Sigmoid colon (tissue), 4 donors: ENCODE results near the gene NELFB.

Experiments used
- EP300 ChIP-seq, 4 donors: sonication (generic); formaldehyde crosslinking; IDR thresholded peaks; one replicate each; pipeline ENCODE4 v1.6.1; 2017; ENCODE audit warnings: antibody characterized with exemption in 4 of 4
- POLR2A ChIP-seq, 2 donors: fragments of 450-650 bp; IDR thresholded peaks; one replicate each; pipeline ENCODE4 v1.6.1; 2016; ENCODE audit warnings: antibody characterized with exemption in 2 of 2, mild to moderate bottlenecking in 2 of 2, moderate library complexity in 2 of 2
- POLR2AphosphoS5 ChIP-seq, 4 donors: sonication (generic); formaldehyde crosslinking; IDR thresholded peaks; one replicate each; pipeline ENCODE4 v1.6.1; 2017; ENCODE audit warnings: antibody characterized with exemption in 4 of 4
- TF ChIP-seq, protein P1 (sequence below), 4 experiments: fragments of 450-650 bp in 3 of 4; fragments of 200-600 bp in 1 of 4; IDR thresholded peaks; one replicate each; pipeline ENCODE4 v1.5.1; 2016 to 2019; ENCODE audit warnings: antibody characterized with exemption in 4 of 4, mild to moderate bottlenecking in 3 of 4, moderate library complexity in 2 of 4

DNA sequence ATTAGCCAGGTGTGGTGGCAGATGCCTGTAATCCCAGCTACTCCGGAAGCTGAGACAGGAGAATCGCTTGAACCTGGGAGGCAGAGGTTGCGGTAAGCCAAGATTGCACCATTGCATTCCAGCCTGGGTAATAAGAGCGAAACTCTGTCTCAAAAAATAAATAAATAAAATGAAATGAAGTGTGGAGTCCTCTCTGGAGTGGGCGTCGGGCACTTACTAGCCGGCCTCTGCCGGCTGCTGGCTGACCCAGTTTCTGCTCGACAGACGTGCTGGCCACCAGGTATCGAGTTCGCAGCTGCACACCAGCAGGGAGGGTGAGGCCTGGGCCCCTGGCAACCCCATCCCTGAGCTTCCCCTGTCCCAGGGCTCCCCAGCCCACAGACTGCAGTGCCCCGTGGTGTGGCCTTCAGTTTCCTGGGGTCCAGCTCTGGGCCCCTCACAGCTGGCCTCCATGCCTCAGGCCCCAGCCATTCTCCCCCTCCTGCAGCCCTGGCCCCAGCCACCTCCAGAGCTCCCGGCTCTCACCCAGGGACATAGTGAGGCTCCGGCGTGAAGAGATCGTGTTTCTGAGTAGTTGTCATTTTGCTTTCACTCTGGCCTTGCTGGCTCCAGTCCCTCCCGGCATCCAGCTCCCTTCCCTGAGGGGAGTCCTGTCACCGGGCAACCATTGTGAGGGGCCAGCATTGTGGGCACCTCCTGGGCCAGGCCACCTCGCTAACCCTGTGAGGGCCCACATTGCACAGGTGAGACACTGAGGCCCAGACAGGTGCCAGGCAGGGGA is 7.8 kb upstream of the NELFB start:
- TF ChIP-seq, protein P1, sequence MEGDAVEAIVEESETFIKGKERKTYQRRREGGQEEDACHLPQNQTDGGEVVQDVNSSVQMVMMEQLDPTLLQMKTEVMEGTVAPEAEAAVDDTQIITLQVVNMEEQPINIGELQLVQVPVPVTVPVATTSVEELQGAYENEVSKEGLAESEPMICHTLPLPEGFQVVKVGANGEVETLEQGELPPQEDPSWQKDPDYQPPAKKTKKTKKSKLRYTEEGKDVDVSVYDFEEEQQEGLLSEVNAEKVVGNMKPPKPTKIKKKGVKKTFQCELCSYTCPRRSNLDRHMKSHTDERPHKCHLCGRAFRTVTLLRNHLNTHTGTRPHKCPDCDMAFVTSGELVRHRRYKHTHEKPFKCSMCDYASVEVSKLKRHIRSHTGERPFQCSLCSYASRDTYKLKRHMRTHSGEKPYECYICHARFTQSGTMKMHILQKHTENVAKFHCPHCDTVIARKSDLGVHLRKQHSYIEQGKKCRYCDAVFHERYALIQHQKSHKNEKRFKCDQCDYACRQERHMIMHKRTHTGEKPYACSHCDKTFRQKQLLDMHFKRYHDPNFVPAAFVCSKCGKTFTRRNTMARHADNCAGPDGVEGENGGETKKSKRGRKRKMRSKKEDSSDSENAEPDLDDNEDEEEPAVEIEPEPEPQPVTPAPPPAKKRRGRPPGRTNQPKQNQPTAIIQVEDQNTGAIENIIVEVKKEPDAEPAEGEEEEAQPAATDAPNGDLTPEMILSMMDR (IDR thresholded peaks at IDR 0.05) = no peak
- TF ChIP-seq EP300 (IDR thresholded peaks at IDR 0.05) (no peak), POLR2AphosphoS5 (IDR thresholded peaks at IDR 0.05) (no peak), POLR2A (IDR thresholded peaks at IDR 0.05) (no peak)
